MCF 10A (cell line): ENCODE measurements around the gene PLCB1. TPM values are rescaled to one million over a fixed set of nuclear protein-coding genes. Genes with fewer than 3 reads are reported as not detected.
A peak's percentile ranks its signal among the peaks of the same experiment; 100 is the strongest.

Source experiments
- BruUV-seq: library from RNA; stranded (reverse); fragments of 400-500 nt; replicated peaks from 2 replicates; lab custom pipeline; 2021; lab: Mats Ljungman, UMichigan
- CTCF ChIA-PET: fragments of 300-600 bp; sonication (Branson Sonifier 250); formaldehyde crosslinking; extraction: SDS; loops from one replicate; lab custom pipeline; 2021; ENCODE audit warnings: antibody characterized with exemption, inconsistent platforms; lab: Yijun Ruan, JAX
- POLR2A ChIA-PET: fragments of 300-600, 350-650 bp; sonication (Branson Sonifier 250); formaldehyde crosslinking; extraction: SDS; loops from one replicate; lab custom pipeline; 2020; ENCODE audit warnings: antibody characterized with exemption, inconsistent platforms; lab: Yijun Ruan, JAX
- DNase-seq: peaks from one replicate; pipeline ENCODE4 v3.0.0-alpha.2; 2018; ENCODE audit not compliant: unreplicated experiment
- H3K27ac Mint-ChIP-seq: one replicate; pipeline ENCODE4 v1.8.0; 2022; ENCODE audit warnings: mild to moderate bottlenecking, low read depth, mixed read lengths; ENCODE audit not compliant: unreplicated experiment
- H3K27me3 Mint-ChIP-seq: one replicate; pipeline ENCODE4 v1.8.0; 2022; ENCODE audit warnings: mixed read lengths; ENCODE audit not compliant: insufficient read depth, unreplicated experiment
- H3K36me3 Mint-ChIP-seq: one replicate; pipeline ENCODE4 v1.8.0; 2022; ENCODE audit warnings: mild to moderate bottlenecking, moderate library complexity, mixed read lengths; ENCODE audit not compliant: insufficient read depth, unreplicated experiment
- H3K4me1 Mint-ChIP-seq: one replicate; pipeline ENCODE4 v1.8.0; 2022; ENCODE audit warnings: mixed read lengths; ENCODE audit not compliant: insufficient read depth, unreplicated experiment
- H3K4me3 Mint-ChIP-seq: one replicate; pipeline ENCODE4 v1.8.0; 2022; ENCODE audit warnings: mild to moderate bottlenecking, moderate library complexity, mixed read lengths; ENCODE audit not compliant: unreplicated experiment
- H3K9me3 Mint-ChIP-seq: one replicate; pipeline ENCODE4 v1.8.0; 2022; ENCODE audit warnings: mixed read lengths; ENCODE audit not compliant: unreplicated experiment
- intact Hi-C: fragments of 100-400 bp; cut with micrococcal nuclease; formaldehyde crosslinking; loops from 2 replicates; pipeline ENCODE4 v1.14.1; 2022
- total RNA-seq: library from RNA; stranded (reverse); gene quantifications from 2 replicates; pipeline ENCODE4 v1.2.3, GENCODE V29; 2022
- TF ChIP-seq, protein P1 (sequence below): fragments of 200-600 bp; IDR thresholded peaks from one replicate; pipeline ENCODE4 v1.8.0; 2022; ENCODE audit warnings: antibody characterized with exemption, mild to moderate bottlenecking; ENCODE audit not compliant: unreplicated experiment

Gene PLCB1
- total RNA-seq, 1 experiment from 2014 or later = 5.9 TPM

DNA sequence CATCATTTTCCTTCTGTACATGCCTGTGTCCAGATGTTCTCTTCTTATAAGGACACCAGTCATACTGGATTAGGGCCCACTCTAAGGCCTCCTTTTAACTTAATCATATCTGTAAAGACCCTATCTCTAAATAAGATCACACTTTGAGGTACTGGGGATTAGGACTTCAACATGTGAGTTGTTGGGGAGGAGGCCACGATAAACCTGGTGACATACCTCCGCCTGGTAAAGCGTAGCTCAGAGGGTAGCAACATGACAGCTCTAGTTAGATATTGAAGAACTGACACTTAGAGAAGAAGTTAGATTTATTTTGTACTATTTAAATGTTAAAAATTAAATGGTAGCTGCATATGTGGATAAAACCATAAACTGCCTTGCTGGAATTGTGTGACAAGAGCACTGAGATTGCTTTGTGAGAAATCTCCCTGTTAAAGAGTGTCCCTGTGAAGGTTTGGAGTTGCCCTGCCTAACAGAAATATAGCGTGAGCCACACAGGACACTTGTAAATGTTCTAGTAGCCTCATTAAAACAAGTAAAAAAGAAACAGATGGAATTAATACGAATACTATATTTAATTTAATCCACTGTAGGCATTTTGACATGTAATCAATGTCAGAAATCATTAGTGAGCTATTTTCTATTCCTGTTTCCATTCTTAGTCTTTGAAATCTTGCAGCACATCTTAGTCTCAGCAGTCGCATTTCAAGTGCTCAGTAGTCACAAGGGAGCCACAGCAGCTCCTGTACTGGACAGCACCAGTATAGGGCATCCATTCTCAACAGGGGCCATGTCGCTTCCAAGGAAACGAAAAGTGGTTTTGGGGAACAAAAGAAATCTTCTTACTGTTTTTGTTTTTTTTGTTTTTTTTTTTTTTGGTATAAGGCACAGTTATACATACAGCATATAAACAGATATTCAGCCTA is 13.4 kb downstream of the PLCB1 start:
- no peaks in the 10 kb centered on the region for H3K27me3 Mint-ChIP-seq
- ChIA-PET CTCF (interaction anchor here (0.5 to 0.9 kb wide), 2 partner anchors 12 to 576 kb away, joined by 3 read pairs; no protein-coding TSS in a partner anchor), POLR2A (no interaction called here)
- intact Hi-C loops = no loop called here
- TF ChIP-seq, protein P1, sequence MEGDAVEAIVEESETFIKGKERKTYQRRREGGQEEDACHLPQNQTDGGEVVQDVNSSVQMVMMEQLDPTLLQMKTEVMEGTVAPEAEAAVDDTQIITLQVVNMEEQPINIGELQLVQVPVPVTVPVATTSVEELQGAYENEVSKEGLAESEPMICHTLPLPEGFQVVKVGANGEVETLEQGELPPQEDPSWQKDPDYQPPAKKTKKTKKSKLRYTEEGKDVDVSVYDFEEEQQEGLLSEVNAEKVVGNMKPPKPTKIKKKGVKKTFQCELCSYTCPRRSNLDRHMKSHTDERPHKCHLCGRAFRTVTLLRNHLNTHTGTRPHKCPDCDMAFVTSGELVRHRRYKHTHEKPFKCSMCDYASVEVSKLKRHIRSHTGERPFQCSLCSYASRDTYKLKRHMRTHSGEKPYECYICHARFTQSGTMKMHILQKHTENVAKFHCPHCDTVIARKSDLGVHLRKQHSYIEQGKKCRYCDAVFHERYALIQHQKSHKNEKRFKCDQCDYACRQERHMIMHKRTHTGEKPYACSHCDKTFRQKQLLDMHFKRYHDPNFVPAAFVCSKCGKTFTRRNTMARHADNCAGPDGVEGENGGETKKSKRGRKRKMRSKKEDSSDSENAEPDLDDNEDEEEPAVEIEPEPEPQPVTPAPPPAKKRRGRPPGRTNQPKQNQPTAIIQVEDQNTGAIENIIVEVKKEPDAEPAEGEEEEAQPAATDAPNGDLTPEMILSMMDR = no peak
- H3K9me3 Mint-ChIP-seq = no peaks in the 10 kb centered on the region
- no TSS peak for BruUV-seq
- no peak for DNase-seq
- H3K27ac Mint-ChIP-seq = peak overlapping the region; percentile 36
- no peaks in the 10 kb centered on the region for H3K36me3 Mint-ChIP-seq
- peaks cover 20% of the 10 kb centered on the region for H3K4me1 Mint-ChIP-seq
- no peak overlapping the region for H3K4me3 Mint-ChIP-seq

DNA sequence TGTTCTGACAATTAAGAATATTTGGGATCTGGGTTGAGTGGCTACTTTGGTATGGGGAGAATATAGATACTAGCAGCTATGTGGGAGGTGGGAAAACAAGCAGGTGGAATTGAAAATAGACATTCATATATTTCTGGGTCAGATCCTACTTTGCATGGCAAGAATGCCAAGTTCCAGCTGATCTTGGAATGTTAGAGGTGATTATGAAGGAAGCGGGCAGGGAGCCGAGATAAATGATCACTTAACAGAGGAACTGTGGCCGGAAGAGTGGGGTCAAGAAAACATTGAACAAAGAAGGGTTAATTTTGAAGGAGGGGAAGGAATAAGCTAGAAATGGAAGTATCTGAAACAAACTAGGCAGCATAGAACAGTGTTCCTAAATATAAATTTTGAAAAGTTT is 15.4 kb downstream of the PLCB1 start:
- no peak overlapping the region for H3K4me3 Mint-ChIP-seq
- intact Hi-C loops = no loop called here
- H3K36me3 Mint-ChIP-seq = no peaks in the 10 kb centered on the region
- H3K4me1 Mint-ChIP-seq = peaks cover 32% of the 10 kb centered on the region
- no peaks in the 10 kb centered on the region for H3K9me3 Mint-ChIP-seq
- ChIA-PET CTCF (interaction anchor here (0.6 to 2.3 kb wide), 8 partner anchors 10 to 1102 kb away, joined by 3 to 16 read pairs (median 3); no protein-coding TSS in a partner anchor), POLR2A (interaction anchor here (0.8 kb wide), 1 partner anchor 274 kb away, joined by 3 read pairs; no protein-coding TSS in a partner anchor)
- no peak overlapping the region for H3K27ac Mint-ChIP-seq
- BruUV-seq = no TSS peak
- TF ChIP-seq, protein P1 = no peak
- H3K27me3 Mint-ChIP-seq = no peaks in the 10 kb centered on the region
- no peak for DNase-seq

DNA sequence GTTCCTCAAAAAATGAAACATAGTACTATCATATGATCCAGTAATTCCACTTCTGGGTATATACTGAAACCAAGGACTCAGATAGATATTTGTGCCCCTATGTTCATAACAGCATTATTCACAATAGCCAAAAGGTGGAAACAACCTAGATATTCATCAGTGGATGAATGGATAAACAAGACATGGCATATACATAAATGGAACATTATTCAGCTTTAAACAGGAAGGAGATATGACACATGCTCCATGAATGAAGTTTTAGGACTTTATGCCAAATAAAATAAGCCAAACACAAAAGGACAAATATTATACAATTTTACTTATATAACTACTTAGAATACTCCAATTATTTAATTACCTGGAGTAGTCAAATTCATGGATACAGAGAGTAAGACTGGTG is 16.4 kb downstream of the PLCB1 start:
- BruUV-seq = no TSS peak

DNA sequence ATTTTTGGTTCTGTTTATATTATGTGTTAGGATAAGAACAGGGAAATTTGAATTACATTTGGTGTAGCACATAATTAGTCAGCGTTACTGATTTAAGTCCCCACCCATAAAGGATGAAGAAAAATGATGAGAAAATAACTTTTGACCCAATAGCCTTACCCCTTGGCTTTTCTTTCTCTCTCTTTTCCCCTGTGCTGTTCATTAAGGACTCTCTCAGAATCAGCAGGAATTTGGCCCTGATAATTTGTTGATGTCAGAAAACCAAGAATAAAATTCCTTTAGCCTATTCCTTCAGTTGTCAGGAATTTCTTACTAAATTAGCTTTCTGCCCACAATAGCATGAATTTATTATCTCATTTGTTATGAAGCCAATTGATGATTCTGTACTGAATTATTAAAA is 18.5 kb downstream of the PLCB1 start:
- Mint-ChIP-seq H3K4me1 (peaks cover 39% of the 10 kb centered on the region), H3K36me3 (no peaks in the 10 kb centered on the region), H3K4me3 (no peak overlapping the region), H3K27ac (no peak overlapping the region), H3K27me3 (no peaks in the 10 kb centered on the region), H3K9me3 (no peaks in the 10 kb centered on the region)
- TF ChIP-seq, protein P1 = no peak
- no TSS peak for BruUV-seq
- ChIA-PET CTCF (interaction anchor here (0.9 to 1.2 kb wide), 3 partner anchors 9 to 572 kb away, joined by 3 to 7 read pairs (median 3); no protein-coding TSS in a partner anchor), POLR2A (no interaction called here)
- intact Hi-C loops = no loop called here
- no peak for DNase-seq

More for the DNA sequence above, 16.4 kb downstream of the PLCB1 start:
- H3K9me3 Mint-ChIP-seq = no peaks in the 10 kb centered on the region
- POLR2A ChIA-PET = no interaction called here
- H3K36me3 Mint-ChIP-seq = no peaks in the 10 kb centered on the region
- no peaks in the 10 kb centered on the region for H3K27me3 Mint-ChIP-seq
- intact Hi-C loops = no loop called here
- peak; percentile 11 for DNase-seq
- no peak overlapping the region for H3K27ac Mint-ChIP-seq
- TF ChIP-seq, protein P1 = no peak
- CTCF ChIA-PET = interaction anchor here (0.6 to 2.3 kb wide), 4 partner anchors 11 to 1666 kb away, joined by 3 to 16 read pairs (median 8); no protein-coding TSS in a partner anchor
- H3K4me3 Mint-ChIP-seq = no peak overlapping the region
- H3K4me1 Mint-ChIP-seq = peaks cover 39% of the 10 kb centered on the region
